Measurements from ENCODE around the gene ARMC9.
"Not testable (repeated sequence)": the region's sequence is repeated elsewhere in the genome, so short reads cannot be mapped to it uniquely, and the experiment has no call there.

The ARMC9 gene

DNA sequence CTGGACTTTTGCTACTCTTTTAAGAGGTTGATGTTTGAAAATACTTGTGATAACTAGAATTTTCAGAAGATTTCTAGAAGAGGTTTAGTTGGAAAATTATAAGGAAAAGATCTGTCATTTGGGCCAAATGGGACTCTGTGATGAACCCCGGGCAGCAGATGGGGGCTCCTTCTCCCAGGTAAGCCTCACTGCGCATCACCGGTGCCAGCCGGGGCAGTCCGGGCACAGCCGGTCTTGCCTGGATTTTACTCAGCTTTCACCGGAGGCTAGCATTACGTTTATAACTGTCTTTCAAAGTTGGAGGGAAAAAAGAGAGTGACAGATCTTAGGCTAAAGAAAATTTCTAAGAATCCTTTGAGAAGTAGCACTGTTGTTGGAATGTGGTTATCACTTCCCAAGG lies 99.7 kb downstream of the ARMC9 start:
- H3K4me3 ChIP-seq (ENCODE audit: low read depth, low read length), result no peak overlapping the region
- TF ChIP-seq, protein P1, sequence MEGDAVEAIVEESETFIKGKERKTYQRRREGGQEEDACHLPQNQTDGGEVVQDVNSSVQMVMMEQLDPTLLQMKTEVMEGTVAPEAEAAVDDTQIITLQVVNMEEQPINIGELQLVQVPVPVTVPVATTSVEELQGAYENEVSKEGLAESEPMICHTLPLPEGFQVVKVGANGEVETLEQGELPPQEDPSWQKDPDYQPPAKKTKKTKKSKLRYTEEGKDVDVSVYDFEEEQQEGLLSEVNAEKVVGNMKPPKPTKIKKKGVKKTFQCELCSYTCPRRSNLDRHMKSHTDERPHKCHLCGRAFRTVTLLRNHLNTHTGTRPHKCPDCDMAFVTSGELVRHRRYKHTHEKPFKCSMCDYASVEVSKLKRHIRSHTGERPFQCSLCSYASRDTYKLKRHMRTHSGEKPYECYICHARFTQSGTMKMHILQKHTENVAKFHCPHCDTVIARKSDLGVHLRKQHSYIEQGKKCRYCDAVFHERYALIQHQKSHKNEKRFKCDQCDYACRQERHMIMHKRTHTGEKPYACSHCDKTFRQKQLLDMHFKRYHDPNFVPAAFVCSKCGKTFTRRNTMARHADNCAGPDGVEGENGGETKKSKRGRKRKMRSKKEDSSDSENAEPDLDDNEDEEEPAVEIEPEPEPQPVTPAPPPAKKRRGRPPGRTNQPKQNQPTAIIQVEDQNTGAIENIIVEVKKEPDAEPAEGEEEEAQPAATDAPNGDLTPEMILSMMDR (IDR thresholded peaks at IDR 0.05; ENCODE audit: borderline replicate concordance, insufficient read depth, low read depth, low read length), result no peak

DNA sequence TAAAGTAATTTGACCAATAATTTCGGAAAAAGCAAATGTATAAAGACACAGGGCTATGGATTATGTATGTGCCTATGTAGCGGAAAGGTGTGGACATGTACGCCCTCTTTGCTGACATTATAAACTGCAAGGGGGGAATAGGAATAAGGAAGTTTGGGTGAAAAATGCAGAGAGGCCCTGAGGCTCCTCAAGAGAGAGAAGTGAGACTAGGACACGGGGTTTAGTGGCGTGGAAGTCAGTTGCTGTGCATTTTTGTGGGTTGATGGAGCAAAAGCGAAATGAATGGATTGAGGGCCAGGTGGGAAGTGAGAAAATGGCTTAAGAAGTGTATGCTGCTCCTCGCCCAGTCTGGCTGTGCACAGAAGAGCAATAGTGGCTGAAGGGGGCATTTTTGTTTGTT lies 100.8 kb downstream of the ARMC9 start:
- TF ChIP-seq, protein P1 (IDR thresholded peaks at IDR 0.05; ENCODE audit: borderline replicate concordance, insufficient read depth, low read depth, low read length), result no peak
- H3K4me3 ChIP-seq (ENCODE audit: low read depth, low read length), result no peak overlapping the region

DNA sequence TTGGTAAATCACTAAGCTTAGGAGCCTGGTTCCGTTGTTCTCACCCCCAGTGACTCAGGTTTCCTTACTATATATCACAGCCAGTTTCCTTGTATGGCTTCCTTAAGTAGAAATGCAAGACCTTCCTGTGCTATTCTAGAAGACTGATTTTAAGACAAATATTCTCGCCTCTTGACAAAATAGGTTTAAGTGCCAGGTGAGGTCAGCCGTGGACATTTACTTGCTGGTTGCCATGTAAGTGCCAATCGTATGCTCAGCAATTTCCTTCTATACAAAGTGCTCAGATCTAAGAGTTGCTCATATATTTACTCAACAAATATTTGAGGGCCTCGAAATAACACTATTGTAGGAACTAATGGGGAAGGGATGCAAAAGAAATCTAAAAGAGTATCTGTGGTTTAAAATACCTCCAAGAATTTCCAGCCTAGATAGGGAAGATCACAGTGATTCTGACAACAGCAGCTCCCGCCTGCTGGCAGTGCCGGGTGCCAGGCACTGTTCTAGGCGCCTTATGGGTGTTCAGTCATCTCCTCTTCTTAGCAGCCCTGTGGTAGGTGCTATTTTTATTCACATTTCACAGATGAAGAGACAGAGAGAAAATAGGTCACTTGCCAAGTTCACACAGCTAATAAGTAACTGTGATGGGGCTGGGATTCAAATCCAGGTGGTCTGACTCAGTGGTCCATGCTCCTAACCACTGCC lies 101.7 kb downstream of the ARMC9 start:
- TF ChIP-seq, protein P1 (IDR thresholded peaks at IDR 0.05; ENCODE audit: borderline replicate concordance, insufficient read depth, low read depth, low read length), result no peak
- no peak overlapping the region for H3K4me3 ChIP-seq (ENCODE audit: low read depth, low read length)

DNA sequence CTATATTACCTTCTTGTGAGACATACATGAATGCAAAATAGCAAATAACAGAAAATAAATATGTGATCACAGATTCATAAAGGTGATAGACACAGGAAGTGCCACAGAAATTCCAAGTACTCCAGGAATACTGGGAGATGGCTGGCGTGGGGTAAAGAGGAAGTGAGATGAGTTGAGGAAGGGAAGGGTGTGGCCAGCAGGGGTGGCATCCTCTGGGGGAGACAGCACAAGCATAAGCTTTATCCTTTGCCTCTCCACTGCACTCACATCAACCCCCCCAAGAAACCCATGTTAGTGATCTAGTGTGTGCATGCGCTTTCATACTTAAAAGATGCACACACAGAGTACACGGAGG lies 102.3 kb downstream of the ARMC9 start:
- H3K4me3 ChIP-seq (ENCODE audit: low read depth, low read length), result no peak overlapping the region
- TF ChIP-seq, protein P1 (IDR thresholded peaks at IDR 0.05; ENCODE audit: borderline replicate concordance, insufficient read depth, low read depth, low read length), result no peak

DNA sequence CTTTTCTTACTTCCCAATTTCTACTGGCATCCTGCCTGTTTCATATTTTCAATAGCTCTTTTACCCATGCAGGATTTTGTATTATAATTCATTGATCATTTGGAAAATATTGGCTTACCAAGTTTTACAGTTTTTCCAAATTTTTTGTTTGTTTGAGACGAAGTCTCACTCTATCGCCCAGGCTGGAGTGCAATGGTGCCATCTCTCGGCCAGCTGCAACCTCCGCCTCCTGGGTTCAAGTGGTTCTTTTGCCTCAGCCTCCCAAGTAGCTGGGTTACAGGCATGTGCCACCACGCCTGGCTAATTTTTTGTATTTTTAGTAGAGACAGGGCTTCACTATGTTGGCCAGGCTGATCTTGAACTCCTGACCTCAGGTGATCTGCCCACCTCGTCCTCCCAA lies 105.8 kb downstream of the ARMC9 start:
- not testable (repeated sequence) for H3K4me3 ChIP-seq (ENCODE audit: low read depth, low read length)

DNA sequence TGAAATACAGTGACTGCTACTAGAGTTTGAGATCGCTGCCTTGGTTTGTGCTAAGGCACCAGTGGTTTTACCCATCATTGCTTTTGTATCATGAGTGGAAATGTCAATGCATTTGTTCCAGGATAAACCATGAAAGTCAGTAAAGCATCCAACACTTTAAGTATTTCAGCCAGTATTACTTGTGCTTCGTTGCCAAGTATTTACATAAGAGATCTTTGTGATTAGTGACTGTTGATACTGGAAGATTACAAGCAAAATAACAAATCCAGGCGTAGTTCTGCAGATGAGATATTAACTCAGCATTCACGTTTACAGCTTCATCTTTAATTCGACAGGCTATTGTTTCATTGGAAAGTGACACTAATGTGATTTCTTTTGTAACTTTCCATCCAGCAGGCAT lies 106.8 kb downstream of the ARMC9 start:
- no peak overlapping the region for H3K4me3 ChIP-seq (ENCODE audit: low read depth, low read length)
- TF ChIP-seq, protein P1 (IDR thresholded peaks at IDR 0.05; ENCODE audit: borderline replicate concordance, insufficient read depth, low read depth, low read length), result no peak

DNA sequence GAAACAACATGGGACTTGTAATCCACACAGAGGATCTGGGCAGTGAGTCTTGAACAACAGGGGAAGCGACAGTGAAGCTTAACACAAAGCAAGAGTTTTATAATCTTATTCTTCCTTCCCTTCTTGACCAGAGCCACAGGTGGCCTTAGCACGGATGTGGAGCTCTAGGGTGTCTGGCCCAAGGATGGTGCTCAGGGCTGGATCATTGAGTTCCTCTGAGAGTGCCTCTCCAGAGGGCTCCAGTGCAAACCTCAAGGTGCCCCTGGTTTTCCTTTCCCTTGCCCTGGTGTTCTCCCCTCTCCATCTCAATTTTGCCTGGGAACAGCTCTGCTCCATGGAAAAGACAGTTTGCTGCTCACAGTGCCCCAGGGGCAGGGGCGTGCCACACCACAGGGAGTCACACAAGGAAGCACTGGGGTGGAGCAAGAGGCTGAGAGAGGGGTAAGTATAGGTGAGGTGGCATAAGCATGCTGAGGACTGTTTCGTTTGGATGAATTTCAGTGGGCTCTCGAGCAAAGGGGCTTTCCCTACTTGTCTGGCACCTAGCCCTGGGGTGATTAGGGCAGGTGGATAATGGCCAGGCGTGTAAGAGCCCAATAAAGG lies 108.5 kb downstream of the ARMC9 start:
- TF ChIP-seq, protein P1 (IDR thresholded peaks at IDR 0.05; ENCODE audit: borderline replicate concordance, insufficient read depth, low read depth, low read length), result no peak
- H3K4me3 ChIP-seq (ENCODE audit: low read depth, low read length), result no peak overlapping the region

All from GM12875 (cell line).